Measurements from ENCODE around the gene ACTN4.

DNA sequence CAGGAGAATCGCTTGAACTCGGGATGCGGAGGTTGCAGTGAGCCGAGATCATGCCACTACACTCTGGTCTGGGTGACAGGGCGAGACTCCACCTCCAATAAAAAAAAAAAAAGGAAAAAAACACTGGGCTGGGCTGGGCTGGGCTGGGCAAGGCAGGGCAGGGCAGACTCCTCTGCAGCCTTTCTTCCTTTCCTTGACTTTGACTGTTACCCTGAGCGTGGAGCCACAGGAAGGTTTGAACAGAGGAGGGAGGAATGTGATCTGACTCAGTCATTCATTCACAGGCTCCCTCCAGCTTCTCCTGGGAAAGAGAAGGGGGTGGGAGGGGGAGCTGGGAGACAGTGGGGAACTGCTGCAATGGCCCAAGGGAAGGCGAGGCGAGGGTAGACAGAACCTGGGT, 2.7 kb upstream of the ACTN4 start:
- TF ChIP-seq, protein P1, sequence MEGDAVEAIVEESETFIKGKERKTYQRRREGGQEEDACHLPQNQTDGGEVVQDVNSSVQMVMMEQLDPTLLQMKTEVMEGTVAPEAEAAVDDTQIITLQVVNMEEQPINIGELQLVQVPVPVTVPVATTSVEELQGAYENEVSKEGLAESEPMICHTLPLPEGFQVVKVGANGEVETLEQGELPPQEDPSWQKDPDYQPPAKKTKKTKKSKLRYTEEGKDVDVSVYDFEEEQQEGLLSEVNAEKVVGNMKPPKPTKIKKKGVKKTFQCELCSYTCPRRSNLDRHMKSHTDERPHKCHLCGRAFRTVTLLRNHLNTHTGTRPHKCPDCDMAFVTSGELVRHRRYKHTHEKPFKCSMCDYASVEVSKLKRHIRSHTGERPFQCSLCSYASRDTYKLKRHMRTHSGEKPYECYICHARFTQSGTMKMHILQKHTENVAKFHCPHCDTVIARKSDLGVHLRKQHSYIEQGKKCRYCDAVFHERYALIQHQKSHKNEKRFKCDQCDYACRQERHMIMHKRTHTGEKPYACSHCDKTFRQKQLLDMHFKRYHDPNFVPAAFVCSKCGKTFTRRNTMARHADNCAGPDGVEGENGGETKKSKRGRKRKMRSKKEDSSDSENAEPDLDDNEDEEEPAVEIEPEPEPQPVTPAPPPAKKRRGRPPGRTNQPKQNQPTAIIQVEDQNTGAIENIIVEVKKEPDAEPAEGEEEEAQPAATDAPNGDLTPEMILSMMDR (IDR thresholded peaks at IDR 0.05): no peak
- TF ChIP-seq EZH2phosphoT487 (IDR thresholded peaks at IDR 0.05): no peak
- TF ChIP-seq EZH2 (IDR thresholded peaks at IDR 0.05): no peak

Data from neural progenitor cell (in vitro differentiated cells).